WTC11 (cell line): ENCODE results near the gene RAB3IL1.

Experiments
- ATF1 ChIP-seq: sonication (generic); formaldehyde crosslinking; IDR thresholded peaks from 2 replicates; pipeline ENCODE4 v1.8.1; 2023; ENCODE audit warnings: mild to moderate bottlenecking, moderate library complexity, missing genetic modification reagents
- CBFB ChIP-seq: sonication (generic); formaldehyde crosslinking; IDR thresholded peaks from 2 replicates; pipeline ENCODE4 v1.8.1; 2022; ENCODE audit warnings: mild to moderate bottlenecking, low read depth, missing genetic modification reagents
- CTCF ChIP-seq: fragments of 200-600 bp; IDR thresholded peaks from 2 replicates; pipeline ENCODE4 v1.8.0; 2022; ENCODE audit warnings: antibody characterized with exemption
- IRF2 ChIP-seq: sonication (generic); formaldehyde crosslinking; IDR thresholded peaks from 2 replicates; pipeline ENCODE4 v1.8.0; 2022; ENCODE audit warnings: low read depth, missing genetic modification reagents, borderline replicate concordance
- JAZF1 ChIP-seq: fragments of 250-450 bp; sonication (Bioruptor Pico); IDR thresholded peaks from 2 replicates; pipeline ENCODE4 v1.9.0; 2021; ENCODE audit warnings: moderate library complexity, mild to moderate bottlenecking, inconsistent platforms
- JUN ChIP-seq: sonication (generic); formaldehyde crosslinking; IDR thresholded peaks from 2 replicates; pipeline ENCODE4 v1.8.0; 2023; ENCODE audit warnings: mild to moderate bottlenecking, missing genetic modification reagents
- KAT7 ChIP-seq: sonication (generic); formaldehyde crosslinking; IDR thresholded peaks from 2 replicates; pipeline ENCODE4 v1.8.1; 2023; ENCODE audit warnings: missing genetic modification reagents, mild to moderate bottlenecking, borderline replicate concordance
- NR3C1 ChIP-seq: sonication (generic); formaldehyde crosslinking; conservative IDR thresholded peaks from 2 replicates; pipeline ENCODE4 v1.8.1; 2023; ENCODE audit warnings: low read depth, mild to moderate bottlenecking, missing genetic modification reagents
- ZNF121 ChIP-seq: sonication (generic); formaldehyde crosslinking; IDR thresholded peaks from 2 replicates; pipeline ENCODE4 v1.8.0; 2023; ENCODE audit warnings: missing genetic modification reagents
- TF ChIP-seq, protein P1 (sequence below): sonication (generic); formaldehyde crosslinking; IDR thresholded peaks from 2 replicates; pipeline ENCODE4 v1.8.1; 2023; ENCODE audit warnings: mild to moderate bottlenecking, missing genetic modification reagents
- TF ChIP-seq, protein P2 (sequence below): sonication (generic); formaldehyde crosslinking; IDR thresholded peaks from 2 replicates; pipeline ENCODE4 v1.8.1; 2023; ENCODE audit warnings: mild to moderate bottlenecking, missing genetic modification reagents, moderate library complexity
- TF ChIP-seq, protein P3 (sequence below): sonication (generic); formaldehyde crosslinking; IDR thresholded peaks from 2 replicates; pipeline ENCODE4 v1.8.0; 2022; ENCODE audit warnings: mild to moderate bottlenecking, missing genetic modification reagents

DNA sequence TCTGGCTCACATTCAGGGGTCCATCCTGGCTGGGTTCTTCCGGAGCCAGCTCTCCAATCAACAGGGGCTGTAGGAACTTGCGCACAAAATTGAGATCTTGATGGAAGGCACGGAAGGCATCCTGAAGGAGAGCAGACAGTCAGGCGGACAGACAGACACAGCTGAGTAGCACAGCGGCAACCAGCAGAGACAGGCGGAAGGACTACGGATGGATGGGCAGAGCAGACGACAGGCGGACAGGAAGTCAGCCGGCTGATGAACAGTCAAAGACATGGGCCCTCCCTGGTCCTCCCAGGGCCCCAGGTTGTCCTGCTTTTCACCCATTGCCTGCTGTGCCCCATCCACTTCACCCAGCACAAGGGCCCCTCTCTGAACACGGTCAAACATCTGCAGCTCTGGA is 37.3 kb downstream of the RAB3IL1 start:
- TF ChIP-seq CBFB (no peak), ZNF121 (CRISPR knock-in tag) (no peak), IRF2 (CRISPR knock-in tag) (no peak), CTCF (no peak), ATF1 (CRISPR knock-in tag) (no peak), KAT7 (CRISPR knock-in tag) (no peak), JAZF1 (CRISPR knock-in tag) (no peak), NR3C1 (CRISPR knock-in tag) (no peak), JUN (CRISPR knock-in tag) (no peak)
- TF ChIP-seq, protein P1, sequence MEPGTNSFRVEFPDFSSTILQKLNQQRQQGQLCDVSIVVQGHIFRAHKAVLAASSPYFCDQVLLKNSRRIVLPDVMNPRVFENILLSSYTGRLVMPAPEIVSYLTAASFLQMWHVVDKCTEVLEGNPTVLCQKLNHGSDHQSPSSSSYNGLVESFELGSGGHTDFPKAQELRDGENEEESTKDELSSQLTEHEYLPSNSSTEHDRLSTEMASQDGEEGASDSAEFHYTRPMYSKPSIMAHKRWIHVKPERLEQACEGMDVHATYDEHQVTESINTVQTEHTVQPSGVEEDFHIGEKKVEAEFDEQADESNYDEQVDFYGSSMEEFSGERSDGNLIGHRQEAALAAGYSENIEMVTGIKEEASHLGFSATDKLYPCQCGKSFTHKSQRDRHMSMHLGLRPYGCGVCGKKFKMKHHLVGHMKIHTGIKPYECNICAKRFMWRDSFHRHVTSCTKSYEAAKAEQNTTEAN (CRISPR knock-in tag): no peak
- TF ChIP-seq, protein P2, sequence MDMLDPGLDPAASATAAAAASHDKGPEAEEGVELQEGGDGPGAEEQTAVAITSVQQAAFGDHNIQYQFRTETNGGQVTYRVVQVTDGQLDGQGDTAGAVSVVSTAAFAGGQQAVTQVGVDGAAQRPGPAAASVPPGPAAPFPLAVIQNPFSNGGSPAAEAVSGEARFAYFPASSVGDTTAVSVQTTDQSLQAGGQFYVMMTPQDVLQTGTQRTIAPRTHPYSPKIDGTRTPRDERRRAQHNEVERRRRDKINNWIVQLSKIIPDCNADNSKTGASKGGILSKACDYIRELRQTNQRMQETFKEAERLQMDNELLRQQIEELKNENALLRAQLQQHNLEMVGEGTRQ (CRISPR knock-in tag): no peak
- TF ChIP-seq, protein P3, sequence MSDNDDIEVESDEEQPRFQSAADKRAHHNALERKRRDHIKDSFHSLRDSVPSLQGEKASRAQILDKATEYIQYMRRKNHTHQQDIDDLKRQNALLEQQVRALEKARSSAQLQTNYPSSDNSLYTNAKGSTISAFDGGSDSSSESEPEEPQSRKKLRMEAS (CRISPR knock-in tag): no peak
